ENCODE data around the gene GPR27.

GPR27 gene

GRCh38 chr3:71759401-71759800, 5.7 kb downstream of the GPR27 start:
- Histone ChIP-seq H3K4me3 (ENCODE audit: insufficient read depth, low read depth, low read length) (no peak overlapping the region), H3K27me3 (ENCODE audit: control insufficient read depth, insufficient read depth, low read length, poor library complexity, severe bottlenecking) (peaks cover 22% of the 10 kb centered on the region), H3K4me1 (ENCODE audit: control insufficient read depth, insufficient read depth, low read length) (no peaks in the 10 kb centered on the region), H3K27ac (ENCODE audit: insufficient read depth, low read depth, low read length, poor library complexity, severe bottlenecking) (no peak overlapping the region), H3K9me3 (ENCODE audit: control insufficient read depth, low read length) (no peaks in the 10 kb centered on the region), H3K36me3 (ENCODE audit: control insufficient read depth, insufficient read depth, low read length) (no peaks in the 10 kb centered on the region)
- 86 to 91% methylated on average over 5 of the region's 5 CpGs for WGBS, 2 experiments

DNA sequence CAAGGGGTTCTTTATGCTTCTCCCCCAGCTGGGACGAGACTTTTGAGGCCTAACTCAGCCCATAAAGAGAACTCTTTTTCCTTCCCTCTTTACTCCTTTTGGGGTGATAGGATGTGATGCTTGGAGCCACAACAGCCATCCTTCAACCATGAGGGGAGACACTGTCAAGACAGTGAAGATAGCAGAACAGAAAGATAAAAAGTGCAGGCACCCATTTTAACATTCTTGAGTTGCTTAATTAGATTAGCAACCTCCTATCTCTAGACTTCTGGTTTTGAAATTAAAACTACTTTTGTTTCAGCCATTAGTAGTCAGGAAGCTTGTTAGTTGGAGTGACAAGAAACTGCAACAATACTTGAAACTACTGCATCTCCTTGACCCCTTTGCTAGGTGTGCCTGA, 6.5 kb downstream of the GPR27 start:
- Histone ChIP-seq H3K27ac (ENCODE audit: insufficient read depth, low read depth, low read length, poor library complexity, severe bottlenecking) (no peak overlapping the region), H3K4me1 (ENCODE audit: control insufficient read depth, insufficient read depth, low read length) (no peaks in the 10 kb centered on the region), H3K27me3 (ENCODE audit: control insufficient read depth, insufficient read depth, low read length, poor library complexity, severe bottlenecking) (peaks cover 15% of the 10 kb centered on the region), H3K36me3 (ENCODE audit: control insufficient read depth, insufficient read depth, low read length) (no peaks in the 10 kb centered on the region), H3K4me3 (ENCODE audit: insufficient read depth, low read depth, low read length) (no peak overlapping the region), H3K9me3 (ENCODE audit: control insufficient read depth, low read length) (no peaks in the 10 kb centered on the region)
- WGBS, 2 experiments, result 91% methylated on average over 1 of the region's 1 CpG; no CpG with 5 or more reads in 1 of the 2 experiments

DNA sequence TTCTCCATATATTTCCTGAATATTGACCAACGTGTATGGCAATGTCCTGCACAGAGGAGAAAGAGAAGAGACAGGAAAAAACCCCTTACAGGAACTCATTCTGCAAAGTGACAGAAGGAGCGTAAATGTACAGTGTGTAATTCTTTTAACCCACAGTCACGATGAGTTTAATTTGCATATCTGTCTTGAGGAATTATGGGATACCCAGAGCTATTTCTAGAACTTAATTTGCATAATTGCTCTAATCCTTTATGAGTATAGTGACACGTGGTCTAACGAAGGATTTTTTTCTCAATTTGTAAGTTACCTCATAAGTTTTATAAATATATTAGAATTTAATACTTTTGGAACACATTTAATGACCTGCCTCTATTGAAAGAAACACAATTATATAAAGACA, 9.8 kb downstream of the GPR27 start:
- H3K27ac ChIP-seq (ENCODE audit: insufficient read depth, low read depth, low read length, poor library complexity, severe bottlenecking), result no peak overlapping the region
- no peaks in the 10 kb centered on the region for H3K27me3 ChIP-seq (ENCODE audit: control insufficient read depth, insufficient read depth, low read length, poor library complexity, severe bottlenecking)
- WGBS, 2 experiments, result 90 to 91% methylated on average over 3 to 4 of the region's 5 CpGs

DNA sequence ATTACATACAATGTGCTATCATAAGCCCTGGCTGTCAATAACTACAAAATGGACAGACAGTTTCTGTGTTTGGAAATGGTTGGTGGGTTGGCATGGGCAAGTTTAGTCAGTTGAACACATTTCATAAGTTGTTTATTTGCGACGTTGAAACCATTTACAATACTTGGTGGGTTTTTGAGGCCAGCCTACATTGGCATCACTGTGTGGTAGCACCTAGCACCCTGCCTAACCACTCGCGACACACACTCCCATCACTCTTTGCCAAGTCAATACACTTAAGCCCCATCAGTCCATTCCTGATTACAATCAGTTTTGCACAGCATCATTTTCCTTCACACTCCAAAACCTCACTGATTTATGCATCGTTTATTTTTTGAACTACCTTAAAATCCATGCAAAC, 17.5 kb downstream of the GPR27 start:
- Histone ChIP-seq H3K4me3 (ENCODE audit: insufficient read depth, low read depth, low read length) (no peak overlapping the region), H3K27me3 (ENCODE audit: control insufficient read depth, insufficient read depth, low read length, poor library complexity, severe bottlenecking) (no peaks in the 10 kb centered on the region)
- WGBS, 2 experiments, result 91 to 94% methylated on average over 5 of the region's 5 CpGs

More for the DNA sequence above, 9.8 kb downstream of the GPR27 start:
- no peaks in the 10 kb centered on the region for H3K36me3 ChIP-seq (ENCODE audit: control insufficient read depth, insufficient read depth, low read length)
- no peaks in the 10 kb centered on the region for H3K4me1 ChIP-seq (ENCODE audit: control insufficient read depth, insufficient read depth, low read length)
- no peaks in the 10 kb centered on the region for H3K9me3 ChIP-seq (ENCODE audit: control insufficient read depth, low read length)
- H3K4me3 ChIP-seq (ENCODE audit: insufficient read depth, low read depth, low read length), result no peak overlapping the region

DNA sequence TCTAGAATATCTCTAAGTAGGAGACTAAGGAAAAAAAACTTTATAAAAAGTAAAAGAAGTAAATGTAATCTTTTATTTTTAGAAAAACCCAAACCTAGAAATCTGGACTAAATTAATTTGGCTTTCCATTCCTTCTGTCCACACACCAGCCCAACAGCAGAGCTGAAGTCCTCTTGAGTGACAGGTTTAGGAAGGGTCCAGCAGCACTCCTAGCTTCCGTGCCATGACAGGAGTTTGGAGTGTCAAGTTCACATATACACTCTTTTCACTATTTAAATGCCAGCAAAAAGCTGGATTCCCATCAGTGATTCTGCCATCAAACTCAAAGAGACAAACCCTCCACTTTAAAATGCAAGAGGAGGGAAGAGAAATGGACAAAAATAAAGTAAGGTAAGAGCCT, 18.2 kb downstream of the GPR27 start:
- Histone ChIP-seq H3K27ac (ENCODE audit: insufficient read depth, low read depth, low read length, poor library complexity, severe bottlenecking) (no peak overlapping the region), H3K4me1 (ENCODE audit: control insufficient read depth, insufficient read depth, low read length) (no peaks in the 10 kb centered on the region), H3K9me3 (ENCODE audit: control insufficient read depth, low read length) (no peaks in the 10 kb centered on the region), H3K4me3 (ENCODE audit: insufficient read depth, low read depth, low read length) (no peak overlapping the region), H3K36me3 (ENCODE audit: control insufficient read depth, insufficient read depth, low read length) (no peaks in the 10 kb centered on the region), H3K27me3 (ENCODE audit: control insufficient read depth, insufficient read depth, low read length, poor library complexity, severe bottlenecking) (no peaks in the 10 kb centered on the region)
- WGBS, 2 experiments, result 13 to 60% methylated on average over 1 of the region's 1 CpG

More for the DNA sequence above, 17.5 kb downstream of the GPR27 start:
- H3K36me3 ChIP-seq (ENCODE audit: control insufficient read depth, insufficient read depth, low read length), result no peaks in the 10 kb centered on the region
- no peak overlapping the region for H3K27ac ChIP-seq (ENCODE audit: insufficient read depth, low read depth, low read length, poor library complexity, severe bottlenecking)
- no peaks in the 10 kb centered on the region for H3K4me1 ChIP-seq (ENCODE audit: control insufficient read depth, insufficient read depth, low read length)
- no peaks in the 10 kb centered on the region for H3K9me3 ChIP-seq (ENCODE audit: control insufficient read depth, low read length)

DNA sequence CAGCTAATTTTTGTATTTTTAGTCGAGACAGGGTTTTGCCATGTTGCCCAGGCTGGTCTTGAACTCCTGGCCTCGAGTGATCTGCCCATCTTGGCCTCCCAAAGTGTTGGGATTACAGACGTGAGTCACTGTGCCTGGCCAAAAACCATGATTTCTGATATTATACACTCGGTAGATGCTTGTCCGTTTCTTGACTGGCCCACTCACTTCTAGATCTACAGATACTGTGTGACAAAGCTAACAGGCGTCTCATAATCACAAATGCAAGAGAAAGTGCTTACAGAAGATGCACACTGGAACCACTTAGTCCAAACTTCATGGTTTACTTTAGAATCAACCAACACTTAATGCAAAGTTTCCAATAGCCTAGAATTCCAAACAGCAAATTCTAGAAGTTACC, 22.9 kb downstream of the GPR27 start:
- WGBS, 2 experiments, result 59 to 63% methylated on average over 6 of the region's 6 CpGs
- Histone ChIP-seq H3K36me3 (ENCODE audit: control insufficient read depth, insufficient read depth, low read length) (no peaks in the 10 kb centered on the region), H3K27me3 (ENCODE audit: control insufficient read depth, insufficient read depth, low read length, poor library complexity, severe bottlenecking) (peaks cover 11% of the 10 kb centered on the region)

DNA sequence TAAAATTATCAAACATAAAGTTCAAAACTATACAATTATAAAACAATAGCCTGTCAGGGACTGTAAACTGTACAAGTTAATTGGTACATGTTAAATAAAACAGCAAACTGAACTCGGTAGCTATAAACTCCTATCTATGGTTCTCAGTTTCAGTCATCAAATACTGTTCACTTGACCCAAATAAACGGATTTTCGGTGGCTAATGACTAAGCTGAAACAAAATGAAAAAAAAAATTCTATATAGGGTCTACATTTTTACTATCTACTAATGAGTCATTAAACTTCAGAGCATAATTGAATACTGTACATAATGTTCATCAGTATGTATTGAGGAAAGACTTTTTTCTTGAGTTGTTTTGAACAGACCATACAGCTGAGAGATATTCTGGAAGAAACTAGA, 24.7 kb downstream of the GPR27 start:
- peaks cover 29% of the 10 kb centered on the region for H3K27me3 ChIP-seq (ENCODE audit: control insufficient read depth, insufficient read depth, low read length, poor library complexity, severe bottlenecking)
- no peak overlapping the region for H3K27ac ChIP-seq (ENCODE audit: insufficient read depth, low read depth, low read length, poor library complexity, severe bottlenecking)
- H3K36me3 ChIP-seq (ENCODE audit: control insufficient read depth, insufficient read depth, low read length), result no peaks in the 10 kb centered on the region
- H3K4me1 ChIP-seq (ENCODE audit: control insufficient read depth, insufficient read depth, low read length), result peaks cover 4% of the 10 kb centered on the region
- H3K9me3 ChIP-seq (ENCODE audit: control insufficient read depth, low read length), result no peaks in the 10 kb centered on the region
- WGBS, 2 experiments, result 100% methylated on average over 1 to 2 of the region's 3 CpGs
- H3K4me3 ChIP-seq (ENCODE audit: insufficient read depth, low read depth, low read length), result no peak overlapping the region

More for the DNA sequence above, 22.9 kb downstream of the GPR27 start:
- Histone ChIP-seq H3K4me1 (ENCODE audit: control insufficient read depth, insufficient read depth, low read length) (no peaks in the 10 kb centered on the region), H3K4me3 (ENCODE audit: insufficient read depth, low read depth, low read length) (no peak overlapping the region), H3K9me3 (ENCODE audit: control insufficient read depth, low read length) (no peaks in the 10 kb centered on the region), H3K27ac (ENCODE audit: insufficient read depth, low read depth, low read length, poor library complexity, severe bottlenecking) (no peak overlapping the region)

GRCh38 chr3:71779674-71780377, 26.2 kb downstream of the GPR27 start:
- Histone ChIP-seq H3K4me3 (ENCODE audit: insufficient read depth, low read depth, low read length) (no peak overlapping the region), H3K27ac (ENCODE audit: insufficient read depth, low read depth, low read length, poor library complexity, severe bottlenecking) (no peak overlapping the region), H3K4me1 (ENCODE audit: control insufficient read depth, insufficient read depth, low read length) (peaks cover 4% of the 10 kb centered on the region), H3K36me3 (ENCODE audit: control insufficient read depth, insufficient read depth, low read length) (no peaks in the 10 kb centered on the region), H3K9me3 (ENCODE audit: control insufficient read depth, low read length) (no peaks in the 10 kb centered on the region), H3K27me3 (ENCODE audit: control insufficient read depth, insufficient read depth, low read length, poor library complexity, severe bottlenecking) (peaks cover 43% of the 10 kb centered on the region)
- 66 to 68% methylated on average over 6 of the region's 6 CpGs for WGBS, 2 experiments

DNA sequence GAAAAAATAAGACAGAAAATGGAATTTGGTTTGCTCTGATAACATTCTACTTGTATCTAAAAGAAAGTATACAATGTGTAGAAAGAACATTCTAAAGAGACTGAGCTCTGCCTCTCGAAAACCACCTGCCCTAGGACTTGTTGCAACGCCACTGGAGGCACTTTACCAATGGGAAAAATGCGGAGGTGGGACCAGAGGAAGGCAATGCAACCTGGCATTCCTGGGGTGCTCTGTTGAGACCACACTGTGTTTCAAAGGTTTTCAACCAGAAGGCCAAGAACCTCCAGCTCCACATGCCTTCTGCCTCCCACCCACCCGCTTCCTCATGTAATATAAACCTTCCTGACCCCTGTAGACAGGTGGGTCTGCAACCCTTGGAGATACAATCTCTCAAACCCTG, 26.8 kb downstream of the GPR27 start:
- WGBS, 2 experiments, result 75 to 76% methylated on average over 4 of the region's 4 CpGs
- Histone ChIP-seq H3K4me1 (ENCODE audit: control insufficient read depth, insufficient read depth, low read length) (peaks cover 6% of the 10 kb centered on the region), H3K36me3 (ENCODE audit: control insufficient read depth, insufficient read depth, low read length) (no peaks in the 10 kb centered on the region), H3K27me3 (ENCODE audit: control insufficient read depth, insufficient read depth, low read length, poor library complexity, severe bottlenecking) (peaks cover 49% of the 10 kb centered on the region), H3K4me3 (ENCODE audit: insufficient read depth, low read depth, low read length) (no peak overlapping the region), H3K9me3 (ENCODE audit: control insufficient read depth, low read length) (no peaks in the 10 kb centered on the region), H3K27ac (ENCODE audit: insufficient read depth, low read depth, low read length, poor library complexity, severe bottlenecking) (no peak overlapping the region)

- H3K9me3 ChIP-seq (ENCODE audit: control insufficient read depth, low read length), result no peaks in the 10 kb centered on the region
- no peak overlapping the region for H3K27ac ChIP-seq (ENCODE audit: insufficient read depth, low read depth, low read length, poor library complexity, severe bottlenecking)
- WGBS, 2 experiments, result 72 to 80% methylated on average over 1 of the region's 1 CpG
- H3K36me3 ChIP-seq (ENCODE audit: control insufficient read depth, insufficient read depth, low read length), result no peaks in the 10 kb centered on the region
- peaks cover 74% of the 10 kb centered on the region for H3K27me3 ChIP-seq (ENCODE audit: control insufficient read depth, insufficient read depth, low read length, poor library complexity, severe bottlenecking)
- no peak overlapping the region for H3K4me3 ChIP-seq (ENCODE audit: insufficient read depth, low read depth, low read length)
- peaks cover 13% of the 10 kb centered on the region for H3K4me1 ChIP-seq (ENCODE audit: control insufficient read depth, insufficient read depth, low read length)
Measured at GRCh38 chr3:71783152-71783551, 29.5 kb downstream of the GPR27 start.
